Astrocyte (in vitro differentiated cells and primary cell): ENCODE data around the gene THSD7B. TPM values are rescaled to one million over a fixed set of nuclear protein-coding genes. Genes with fewer than 3 reads are reported as not detected.

ENCODE experiments used
- DNase-seq: peaks from one replicate; pipeline ENCODE4 v3.0.0-alpha.2; 2010; ENCODE audit warnings: low read depth
- FAIRE-seq: peaks from 2 replicates; lab custom pipeline; 2011; peaks lifted over from hg19 to GRCh38; lab: Jason Lieb, UNC
- H2AFZ ChIP-seq: 2 replicates; pipeline ENCODE4 v1.6.0; 2012; ENCODE audit warnings: low read depth, low read length, inconsistent platforms
- H3K27ac ChIP-seq: 2 replicates; pipeline ENCODE4 v1.5.1; 2011; ENCODE audit warnings: low read depth, low read length, inconsistent platforms
- H3K27me3 ChIP-seq: 2 replicates; pipeline ENCODE4 v1.6.0; 2011; ENCODE audit warnings: low read length, inconsistent platforms; ENCODE audit not compliant: insufficient read depth
- H3K36me3 ChIP-seq: 2 replicates; pipeline ENCODE4 v1.5.1; 2011; ENCODE audit warnings: low read length, inconsistent platforms; ENCODE audit not compliant: insufficient read depth
- H3K4me1 ChIP-seq: 2 replicates; pipeline ENCODE4 v1.5.1; 2011; ENCODE audit warnings: low read length, inconsistent platforms; ENCODE audit not compliant: insufficient read depth
- H3K4me2 ChIP-seq: 2 replicates; pipeline ENCODE4 v1.6.0; 2012; ENCODE audit warnings: low read length, inconsistent platforms
- H3K4me3 ChIP-seq: 2 replicates; pipeline ENCODE4 v1.5.1; 2011; ENCODE audit warnings: low read depth, mild to moderate bottlenecking, low read length, inconsistent platforms; ENCODE audit not compliant: insufficient read depth
- H3K79me2 ChIP-seq: 2 replicates; pipeline ENCODE4 v1.6.0; 2012; ENCODE audit warnings: mild to moderate bottlenecking, low read length, inconsistent platforms; ENCODE audit not compliant: insufficient read depth
- H3K9ac ChIP-seq: 2 replicates; pipeline ENCODE4 v1.6.0; 2012; ENCODE audit warnings: mild to moderate bottlenecking, low read length, inconsistent platforms
- H3K9me3 ChIP-seq: 2 replicates; pipeline ENCODE4 v1.5.1; 2012; ENCODE audit warnings: low read depth, mild to moderate bottlenecking, low read length, inconsistent platforms; ENCODE audit not compliant: insufficient read depth
- H4K20me1 ChIP-seq: 2 replicates; pipeline ENCODE4 v1.6.0; 2012; ENCODE audit warnings: low read length, inconsistent platforms; ENCODE audit not compliant: insufficient read depth
- H3K27ac Mint-ChIP-seq: one replicate; pipeline ENCODE4 v1.8.0; 2021; ENCODE audit warnings: mild to moderate bottlenecking, mixed read lengths; ENCODE audit not compliant: unreplicated experiment
- H3K27me3 Mint-ChIP-seq: one replicate; pipeline ENCODE4 v1.8.0; 2021; ENCODE audit warnings: low read depth, mixed read lengths; ENCODE audit not compliant: unreplicated experiment
- H3K36me3 Mint-ChIP-seq: one replicate; pipeline ENCODE4 v1.8.0; 2021; ENCODE audit warnings: low read depth, mixed read lengths; ENCODE audit not compliant: unreplicated experiment
- H3K4me1 Mint-ChIP-seq: one replicate; pipeline ENCODE4 v1.8.0; 2021; ENCODE audit warnings: low read depth, mixed read lengths; ENCODE audit not compliant: unreplicated experiment
- H3K4me3 Mint-ChIP-seq: one replicate; pipeline ENCODE4 v1.8.0; 2021; ENCODE audit warnings: mild to moderate bottlenecking, moderate library complexity, mixed read lengths; ENCODE audit not compliant: unreplicated experiment
- H3K9me3 Mint-ChIP-seq: one replicate; pipeline ENCODE4 v1.8.0; 2021; ENCODE audit warnings: mild to moderate bottlenecking, mixed read lengths; ENCODE audit not compliant: unreplicated experiment
- EZH2 ChIP-seq: IDR thresholded peaks from 2 replicates; pipeline ENCODE4 v1.6.1; 2012; ENCODE audit warnings: mild to moderate bottlenecking, low read length, inconsistent platforms; ENCODE audit not compliant: insufficient read depth
- total RNA-seq: library from RNA; stranded (reverse); gene quantifications from 2 replicates; pipeline ENCODE4 v1.2.1, GENCODE V29; 2021
- TF ChIP-seq, protein P1 (sequence below): IDR thresholded peaks from 2 replicates; pipeline ENCODE4 v1.5.1; 2011; ENCODE audit warnings: low read depth, mild to moderate bottlenecking, inconsistent platforms, low read length, moderate library complexity; ENCODE audit not compliant: insufficient read depth

Gene THSD7B
- total RNA-seq, 1 donor from 2014 or later, result 0.18 TPM

- DNase-seq, result peak; percentile 10
- Mint-ChIP-seq H3K4me3 (no peak overlapping the region), H3K4me1 (peaks cover 27% of the 10 kb centered on the region), H3K9me3 (no peaks in the 10 kb centered on the region), H3K27ac (no peak overlapping the region), H3K36me3 (no peaks in the 10 kb centered on the region), H3K27me3 (no peaks in the 10 kb centered on the region)
- Histone ChIP-seq H3K36me3 (no peaks in the 10 kb centered on the region), H3K9ac (no peak overlapping the region), H2AFZ (no peak overlapping the region), H3K4me2 (peak overlapping the region; percentile 42), H3K27me3 (no peaks in the 10 kb centered on the region), H3K79me2 (no peaks in the 10 kb centered on the region), H4K20me1 (no peaks in the 10 kb centered on the region), H3K4me3 (no peak overlapping the region), H3K4me1 (peaks cover 9% of the 10 kb centered on the region), H3K27ac (no peak overlapping the region), H3K9me3 (no peaks in the 10 kb centered on the region)
- TF ChIP-seq, protein P1, sequence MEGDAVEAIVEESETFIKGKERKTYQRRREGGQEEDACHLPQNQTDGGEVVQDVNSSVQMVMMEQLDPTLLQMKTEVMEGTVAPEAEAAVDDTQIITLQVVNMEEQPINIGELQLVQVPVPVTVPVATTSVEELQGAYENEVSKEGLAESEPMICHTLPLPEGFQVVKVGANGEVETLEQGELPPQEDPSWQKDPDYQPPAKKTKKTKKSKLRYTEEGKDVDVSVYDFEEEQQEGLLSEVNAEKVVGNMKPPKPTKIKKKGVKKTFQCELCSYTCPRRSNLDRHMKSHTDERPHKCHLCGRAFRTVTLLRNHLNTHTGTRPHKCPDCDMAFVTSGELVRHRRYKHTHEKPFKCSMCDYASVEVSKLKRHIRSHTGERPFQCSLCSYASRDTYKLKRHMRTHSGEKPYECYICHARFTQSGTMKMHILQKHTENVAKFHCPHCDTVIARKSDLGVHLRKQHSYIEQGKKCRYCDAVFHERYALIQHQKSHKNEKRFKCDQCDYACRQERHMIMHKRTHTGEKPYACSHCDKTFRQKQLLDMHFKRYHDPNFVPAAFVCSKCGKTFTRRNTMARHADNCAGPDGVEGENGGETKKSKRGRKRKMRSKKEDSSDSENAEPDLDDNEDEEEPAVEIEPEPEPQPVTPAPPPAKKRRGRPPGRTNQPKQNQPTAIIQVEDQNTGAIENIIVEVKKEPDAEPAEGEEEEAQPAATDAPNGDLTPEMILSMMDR, result no peak
- no peak for TF ChIP-seq EZH2
- no peak for FAIRE-seq
Observed at GRCh38 chr2:137117385-137117784, 352.0 kb downstream of the THSD7B start.

GRCh38 chr2:137118140-137118539, 352.8 kb downstream of the THSD7B start:
- Histone ChIP-seq H3K27me3 (no peaks in the 10 kb centered on the region), H3K4me1 (peaks cover 13% of the 10 kb centered on the region), H3K9me3 (no peaks in the 10 kb centered on the region), H2AFZ (no peak overlapping the region), H3K9ac (no peak overlapping the region), H4K20me1 (no peaks in the 10 kb centered on the region), H3K79me2 (no peaks in the 10 kb centered on the region), H3K36me3 (no peaks in the 10 kb centered on the region), H3K4me3 (no peak overlapping the region), H3K27ac (no peak overlapping the region), H3K4me2 (peak overlapping the region; percentile 42)
- Mint-ChIP-seq H3K4me1 (peaks cover 30% of the 10 kb centered on the region), H3K4me3 (no peak overlapping the region), H3K27me3 (no peaks in the 10 kb centered on the region), H3K36me3 (no peaks in the 10 kb centered on the region), H3K27ac (no peak overlapping the region), H3K9me3 (no peaks in the 10 kb centered on the region)
- no peak for TF ChIP-seq EZH2
- TF ChIP-seq, protein P1, result no peak
- FAIRE-seq (no peak), DNase-seq (peak; percentile 5)

DNA sequence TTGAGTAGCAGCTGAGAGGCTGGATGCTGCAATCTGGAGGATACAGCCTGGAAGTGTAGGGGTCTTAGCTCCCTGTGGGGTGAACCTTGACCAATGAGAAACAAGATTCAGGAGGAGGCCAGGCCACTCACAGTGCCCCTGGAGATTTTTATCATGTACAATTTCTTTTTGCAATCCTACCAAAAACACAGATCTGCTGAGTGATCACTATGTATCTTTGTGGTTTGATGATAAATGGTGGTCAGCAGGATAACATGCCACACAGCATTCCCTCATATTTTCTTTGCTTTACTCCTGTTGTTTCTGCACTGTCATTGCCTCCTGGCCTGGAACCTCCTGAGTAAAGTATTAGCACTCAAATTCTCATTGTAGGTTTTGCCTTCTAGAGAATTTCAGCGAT, 357.9 kb downstream of the THSD7B start:
- peak overlapping the region; percentile 92 for H3K27ac Mint-ChIP-seq
- Histone ChIP-seq H3K79me2 (no peaks in the 10 kb centered on the region), H3K9ac (no peak overlapping the region), H3K27ac (no peak overlapping the region), H4K20me1 (no peaks in the 10 kb centered on the region), H3K4me2 (peak overlapping the region; percentile 19), H3K4me3 (no peak overlapping the region), H3K9me3 (no peaks in the 10 kb centered on the region), H3K27me3 (no peaks in the 10 kb centered on the region), H2AFZ (no peak overlapping the region), H3K36me3 (no peaks in the 10 kb centered on the region), H3K4me1 (peaks cover 8% of the 10 kb centered on the region)
- TF ChIP-seq, protein P1, result no peak
- no peak for TF ChIP-seq EZH2
- H3K4me3 Mint-ChIP-seq, result no peak overlapping the region
- H3K9me3 Mint-ChIP-seq, result no peaks in the 10 kb centered on the region
- H3K27me3 Mint-ChIP-seq, result no peaks in the 10 kb centered on the region
- FAIRE-seq (peak; percentile 73), DNase-seq (peak; percentile 55)
- peaks cover 2% of the 10 kb centered on the region for H3K36me3 Mint-ChIP-seq
- peaks cover 16% of the 10 kb centered on the region for H3K4me1 Mint-ChIP-seq
